D721Med (cell line): ENCODE data around the gene MYO5C.

ENCODE experiments used
- DNase-seq: peaks from one replicate; pipeline ENCODE4 v3.0.0; 2011; ENCODE audit warnings: low spot score; ENCODE audit not compliant: insufficient read length
- FAIRE-seq: peaks from 2 replicates; lab custom pipeline; 2011; peaks lifted over from hg19 to GRCh38; lab: Jason Lieb, UNC
- TF ChIP-seq, protein P1 (sequence below): IDR thresholded peaks from 2 replicates; pipeline ENCODE4 v1.5.1; 2012; ENCODE audit warnings: mild to moderate bottlenecking, control low read depth; ENCODE audit not compliant: insufficient read depth; ENCODE audit errors: missing control alignments

The MYO5C gene

DNA sequence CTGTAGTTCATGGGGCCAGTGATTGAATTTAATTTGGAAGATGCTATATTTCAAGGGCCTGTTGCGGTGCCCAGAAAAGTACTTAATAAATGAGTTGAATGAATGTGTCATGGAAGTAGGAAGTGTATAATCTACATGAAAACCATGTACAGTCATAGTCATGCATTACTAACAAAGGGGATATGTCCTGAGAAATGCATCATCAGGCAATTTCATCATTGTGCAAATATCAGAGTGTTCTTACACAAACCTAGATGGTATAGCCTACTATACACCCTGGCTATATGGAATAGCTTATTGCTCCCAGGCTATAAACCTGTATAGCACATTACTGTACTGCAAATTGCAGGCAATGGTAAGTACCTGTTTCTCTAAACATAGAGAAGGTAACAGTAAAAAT is 10.7 kb upstream of the MYO5C start:
- no peak for FAIRE-seq
- TF ChIP-seq, protein P1, sequence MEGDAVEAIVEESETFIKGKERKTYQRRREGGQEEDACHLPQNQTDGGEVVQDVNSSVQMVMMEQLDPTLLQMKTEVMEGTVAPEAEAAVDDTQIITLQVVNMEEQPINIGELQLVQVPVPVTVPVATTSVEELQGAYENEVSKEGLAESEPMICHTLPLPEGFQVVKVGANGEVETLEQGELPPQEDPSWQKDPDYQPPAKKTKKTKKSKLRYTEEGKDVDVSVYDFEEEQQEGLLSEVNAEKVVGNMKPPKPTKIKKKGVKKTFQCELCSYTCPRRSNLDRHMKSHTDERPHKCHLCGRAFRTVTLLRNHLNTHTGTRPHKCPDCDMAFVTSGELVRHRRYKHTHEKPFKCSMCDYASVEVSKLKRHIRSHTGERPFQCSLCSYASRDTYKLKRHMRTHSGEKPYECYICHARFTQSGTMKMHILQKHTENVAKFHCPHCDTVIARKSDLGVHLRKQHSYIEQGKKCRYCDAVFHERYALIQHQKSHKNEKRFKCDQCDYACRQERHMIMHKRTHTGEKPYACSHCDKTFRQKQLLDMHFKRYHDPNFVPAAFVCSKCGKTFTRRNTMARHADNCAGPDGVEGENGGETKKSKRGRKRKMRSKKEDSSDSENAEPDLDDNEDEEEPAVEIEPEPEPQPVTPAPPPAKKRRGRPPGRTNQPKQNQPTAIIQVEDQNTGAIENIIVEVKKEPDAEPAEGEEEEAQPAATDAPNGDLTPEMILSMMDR: no peak
- DNase-seq: no peak

DNA sequence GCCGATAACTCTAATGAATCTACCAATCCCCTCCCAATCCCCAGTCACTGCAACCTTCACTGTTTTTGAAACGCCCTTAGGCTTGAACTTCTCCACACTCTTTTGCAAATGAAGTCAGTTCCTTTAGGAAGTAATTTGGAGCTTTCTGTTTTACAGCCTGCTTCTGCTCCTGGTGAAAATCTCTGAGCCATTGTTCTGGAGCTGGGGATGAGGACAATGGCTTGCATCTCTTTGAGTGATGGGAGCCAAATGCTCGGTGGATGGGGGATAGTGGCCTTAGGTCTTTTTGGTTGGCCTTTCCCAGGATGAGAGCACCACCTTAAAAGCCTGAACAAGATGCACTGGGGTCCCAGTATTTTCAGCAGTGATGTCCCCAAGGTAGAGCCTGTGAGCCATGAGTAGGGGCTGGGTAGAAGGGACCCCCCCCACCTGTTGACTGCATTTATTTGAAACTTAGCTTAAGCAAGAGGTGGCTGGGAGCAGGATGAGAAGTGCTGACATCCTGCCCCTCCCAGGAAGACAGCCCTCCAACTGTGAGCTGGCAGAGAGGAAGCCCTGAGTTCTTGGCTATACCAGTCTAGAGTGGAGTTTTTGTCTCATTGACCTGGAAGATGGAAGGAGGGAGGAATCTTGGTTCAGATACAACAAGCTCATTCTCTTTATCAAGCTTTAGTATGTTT is 7.6 kb upstream of the MYO5C start:
- TF ChIP-seq, protein P1: no peak
- no peak for DNase-seq
- no peak for FAIRE-seq

DNA sequence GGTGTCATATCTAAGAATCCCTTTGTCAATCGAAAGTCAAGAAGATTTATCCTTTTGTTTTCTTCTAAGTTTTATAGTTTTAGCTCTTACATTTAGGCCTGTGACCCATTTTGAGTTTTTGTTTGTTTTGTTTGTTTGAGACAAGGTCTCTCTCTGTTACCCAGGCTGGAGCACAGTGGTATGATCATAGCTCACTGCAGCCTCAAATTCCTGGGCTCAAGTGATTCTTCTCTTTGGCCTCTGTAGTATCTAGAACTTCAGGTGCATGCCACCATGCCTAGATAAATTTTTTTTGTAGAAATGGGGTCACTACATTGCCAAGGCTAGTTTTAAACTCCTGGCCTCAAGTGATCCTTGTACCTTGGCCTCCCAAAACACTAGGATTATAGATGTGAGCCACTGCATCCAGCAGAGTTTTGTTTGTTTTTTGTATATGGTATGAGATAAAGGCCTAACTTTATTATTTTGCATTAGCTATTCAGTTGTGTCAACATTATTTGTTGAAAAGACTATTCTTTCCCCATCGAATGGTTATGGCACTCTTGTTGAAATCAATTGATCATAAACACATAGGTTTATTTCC is 5.8 kb upstream of the MYO5C start:
- DNase-seq (no peak), FAIRE-seq (no peak)
- TF ChIP-seq, protein P1: no peak

DNA sequence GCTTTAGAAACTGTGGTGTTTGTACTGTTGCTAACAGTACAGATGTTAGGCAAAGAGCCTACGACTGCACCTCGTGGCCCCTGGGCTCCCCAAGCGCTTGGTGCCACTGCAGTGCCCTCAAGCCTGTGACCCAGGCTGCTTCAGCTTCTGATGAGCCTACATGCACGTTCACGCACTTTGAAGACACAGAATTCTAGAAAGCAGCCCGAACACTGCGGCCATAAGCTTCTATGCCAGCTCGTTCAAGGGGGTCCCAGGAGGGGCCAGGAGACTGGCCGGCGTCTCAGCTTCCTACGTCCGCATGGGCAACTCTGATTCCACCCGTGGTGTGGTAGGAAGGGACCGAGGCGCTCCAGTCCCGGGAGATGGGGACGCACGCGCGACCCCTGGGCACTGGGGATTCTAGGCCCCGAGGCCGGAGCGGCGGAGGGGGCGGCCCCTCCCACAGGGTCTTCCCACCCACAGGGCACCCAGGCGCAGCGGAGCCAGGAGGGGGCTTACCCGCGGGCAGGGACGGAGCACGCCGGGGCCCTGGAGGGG is 653 bp downstream of the MYO5C start:
- DNase-seq (no peak), FAIRE-seq (no peak)
- TF ChIP-seq, protein P1: no peak

DNA sequence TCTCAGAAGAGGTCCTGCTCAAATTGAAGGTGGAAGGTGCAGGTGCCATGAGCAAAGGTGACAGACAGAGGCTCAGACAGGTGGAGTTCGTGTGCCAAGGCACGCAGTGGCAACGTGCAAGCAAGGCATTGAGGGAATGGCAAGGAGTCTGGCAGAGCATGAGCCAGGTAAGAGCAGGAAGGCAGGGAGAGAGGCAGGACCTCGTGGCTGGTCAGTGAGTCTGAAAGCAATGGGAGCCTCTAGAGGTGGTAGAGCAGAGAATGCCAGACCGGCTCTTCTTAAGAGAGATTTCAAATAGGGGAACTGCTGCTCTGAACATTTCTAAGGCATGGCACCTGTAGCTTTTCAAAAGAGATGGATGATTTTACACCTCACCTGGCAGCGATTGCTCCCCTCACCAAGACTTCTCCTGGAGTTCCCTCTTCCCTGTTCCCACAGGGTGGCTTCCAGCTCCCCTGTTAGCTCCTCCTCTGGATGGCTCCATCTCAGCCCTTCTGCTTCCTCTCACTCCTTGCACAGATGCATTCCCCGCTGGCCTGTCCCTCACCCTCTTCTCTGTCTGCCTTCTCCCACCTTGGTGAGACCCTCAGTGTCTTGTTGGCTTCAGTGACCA is 2.7 kb downstream of the MYO5C start:
- TF ChIP-seq, protein P1: no peak
- FAIRE-seq: no peak
- no peak for DNase-seq

DNA sequence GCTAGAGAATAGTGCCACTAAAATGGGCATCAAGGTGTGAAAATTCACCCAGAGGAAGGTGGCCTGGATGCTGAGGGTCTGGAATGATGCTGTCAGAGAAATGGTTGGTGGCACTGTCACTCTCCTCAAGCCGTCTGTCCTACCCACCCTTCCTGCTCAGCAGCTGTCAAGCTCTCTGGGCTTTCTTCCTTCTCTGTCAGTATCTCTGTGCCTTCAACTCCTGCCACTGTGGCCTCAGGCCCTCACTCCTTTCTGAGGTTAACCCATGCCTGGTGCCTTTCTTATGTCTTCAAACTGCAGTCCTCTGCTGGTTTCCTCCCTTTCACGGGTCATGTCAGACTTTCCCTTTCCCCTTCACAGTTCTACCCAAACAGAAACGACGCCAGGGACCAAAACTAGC is 4.4 kb downstream of the MYO5C start:
- TF ChIP-seq, protein P1: no peak
- DNase-seq (no peak), FAIRE-seq (no peak)
